ENCODE data around the gene RGR. TPM values are rescaled to one million over a fixed set of nuclear protein-coding genes. Genes with fewer than 3 reads are reported as not detected.

Gene RGR
- total RNA-seq, 1 experiment from 2014 or later, result not detected

- Histone ChIP-seq H3K9ac (ENCODE audit: low read length) (no peak overlapping the region), H3F3A (ENCODE audit: low read length, unreplicated experiment) (no peaks in the 10 kb centered on the region), H3K36me3 (ENCODE audit: low read depth, low read length) (no peaks in the 10 kb centered on the region), H3K9me2 (replicated peaks; ENCODE audit: low read length) (no peaks in the 10 kb centered on the region), H3K4me3 (ENCODE audit: low read length) (no peak overlapping the region), H3K27ac (ENCODE audit: low read length) (no peak overlapping the region), H3K27me3 (ENCODE audit: low read length) (peaks cover 41% of the 10 kb centered on the region), H3K79me2 (ENCODE audit: low read length) (no peaks in the 10 kb centered on the region), H2AFZ (ENCODE audit: low read length) (no peak overlapping the region), H3K4me1 (ENCODE audit: insufficient read depth, low read length) (no peaks in the 10 kb centered on the region), H4K20me1 (ENCODE audit: low read length) (no peaks in the 10 kb centered on the region), H3K4me2 (ENCODE audit: low read length) (no peak overlapping the region), H3K9me3 (ENCODE audit: low read length) (no peaks in the 10 kb centered on the region)
- ATAC-seq (no peak), DNase-seq (no peak)
- ChIA-PET POLR2A (ENCODE audit: unreplicated experiment) (no interaction called here), CTCF (no interaction called here)
- intact Hi-C loops (cut with micrococcal nuclease), result no loop called here
- no TSS peak for BruUV-seq (replicated peaks)
- TF ChIP-seq EZH2 (IDR thresholded peaks at IDR 0.05; ENCODE audit: low read length, unreplicated experiment), result no peak
- TF ChIP-seq EZH2phosphoT487 (IDR thresholded peaks at IDR 0.05; ENCODE audit: borderline replicate concordance, low read length), result no peak
- no peak for TF ChIP-seq CTCF (conservative IDR thresholded peaks at IDR 0.05; ENCODE audit: low read depth, low read length)
These were observed 43.6 kb upstream of the RGR start for GRCh38 chr10:84201244-84201606.

- Histone ChIP-seq H3K27me3 (ENCODE audit: low read length) (peaks cover 37% of the 10 kb centered on the region), H3K27ac (ENCODE audit: low read length) (no peak overlapping the region), H3K36me3 (ENCODE audit: low read depth, low read length) (no peaks in the 10 kb centered on the region), H3F3A (ENCODE audit: low read length, unreplicated experiment) (no peaks in the 10 kb centered on the region), H3K79me2 (ENCODE audit: low read length) (no peaks in the 10 kb centered on the region), H4K20me1 (ENCODE audit: low read length) (no peaks in the 10 kb centered on the region), H3K9me3 (ENCODE audit: low read length) (no peaks in the 10 kb centered on the region), H2AFZ (ENCODE audit: low read length) (no peak overlapping the region), H3K4me1 (ENCODE audit: insufficient read depth, low read length) (no peaks in the 10 kb centered on the region), H3K4me3 (ENCODE audit: low read length) (no peak overlapping the region), H3K4me2 (ENCODE audit: low read length) (no peak overlapping the region), H3K9me2 (replicated peaks; ENCODE audit: low read length) (no peaks in the 10 kb centered on the region), H3K9ac (ENCODE audit: low read length) (no peak overlapping the region)
- BruUV-seq (replicated peaks), result no TSS peak
- TF ChIP-seq CTCF (conservative IDR thresholded peaks at IDR 0.05; ENCODE audit: low read depth, low read length), result no peak
- TF ChIP-seq EZH2phosphoT487 (IDR thresholded peaks at IDR 0.05; ENCODE audit: borderline replicate concordance, low read length), result no peak
- TF ChIP-seq EZH2 (IDR thresholded peaks at IDR 0.05; ENCODE audit: low read length, unreplicated experiment), result no peak
- no peak for ATAC-seq
- DNase-seq, result no peak
- CTCF ChIA-PET, result no interaction called here
- intact Hi-C loops (cut with micrococcal nuclease), result no loop called here
- POLR2A ChIA-PET (ENCODE audit: unreplicated experiment), result no interaction called here
These were observed 43.2 kb upstream of the RGR start for GRCh38 chr10:84201682-84202081.

- ChIA-PET POLR2A (ENCODE audit: unreplicated experiment) (no interaction called here), CTCF (no interaction called here)
- Histone ChIP-seq H3K27ac (ENCODE audit: low read length) (no peak overlapping the region), H3K9ac (ENCODE audit: low read length) (no peak overlapping the region), H3K9me2 (replicated peaks; ENCODE audit: low read length) (no peaks in the 10 kb centered on the region), H2AFZ (ENCODE audit: low read length) (no peak overlapping the region), H3K4me2 (ENCODE audit: low read length) (no peak overlapping the region), H3K9me3 (ENCODE audit: low read length) (no peaks in the 10 kb centered on the region), H3K4me3 (ENCODE audit: low read length) (no peak overlapping the region), H3K36me3 (ENCODE audit: low read depth, low read length) (no peaks in the 10 kb centered on the region), H3K4me1 (ENCODE audit: insufficient read depth, low read length) (no peaks in the 10 kb centered on the region), H3F3A (ENCODE audit: low read length, unreplicated experiment) (no peaks in the 10 kb centered on the region), H4K20me1 (ENCODE audit: low read length) (no peaks in the 10 kb centered on the region), H3K79me2 (ENCODE audit: low read length) (no peaks in the 10 kb centered on the region), H3K27me3 (ENCODE audit: low read length) (peaks cover 30% of the 10 kb centered on the region)
- no peak for TF ChIP-seq EZH2 (IDR thresholded peaks at IDR 0.05; ENCODE audit: low read length, unreplicated experiment)
- no peak for TF ChIP-seq EZH2phosphoT487 (IDR thresholded peaks at IDR 0.05; ENCODE audit: borderline replicate concordance, low read length)
- TF ChIP-seq CTCF (conservative IDR thresholded peaks at IDR 0.05; ENCODE audit: low read depth, low read length), result no peak
- ATAC-seq (no peak), DNase-seq (no peak)
- intact Hi-C loops (cut with micrococcal nuclease), result no loop called here
- BruUV-seq (replicated peaks), result no TSS peak
These were observed 42.5 kb upstream of the RGR start for GRCh38 chr10:84202349-84202748.

Data from PC-3 (cell line).